CD14-positive monocyte (primary cell): ENCODE results near the gene VDAC2. TPM values are rescaled to one million over a fixed set of nuclear protein-coding genes. Genes with fewer than 3 reads are reported as not detected.

Experiments used
- DNase-seq, 3 donors: peaks; one replicate each; pipeline ENCODE4 v3.0.0-alpha.2; 2011 to 2022
- H2AFZ ChIP-seq: 2 replicates; pipeline ENCODE4 v1.6.0; 2012; ENCODE audit warnings: mild to moderate bottlenecking, low read depth, low read length, inconsistent platforms; ENCODE audit not compliant: insufficient read depth, poor library complexity, severe bottlenecking
- H3K27ac ChIP-seq, 2 donors: 1 replicate in 1 of 2; 2 replicates in 1 of 2; pipeline ENCODE4 v1.5.1; 2012 to 2013; ENCODE audit warnings: low read length in 2 of 2, control low read depth in 1 of 2, inconsistent platforms in 1 of 2, low read depth in 1 of 2, mild to moderate bottlenecking in 1 of 2
- H3K27me3 ChIP-seq, 2 donors: one replicate each; pipeline versions ENCODE4 v1.6.0 to v1.6.1; 2011 to 2013; ENCODE audit warnings: low read length in 2 of 2; ENCODE audit not compliant: control insufficient read depth in 2 of 2, insufficient read depth in 2 of 2
- H3K36me3 ChIP-seq, 2 donors: replicated peaks in 1 of 2; 1 replicate in 1 of 2; 2 replicates in 1 of 2; pipeline versions ENCODE4 v1.5.1 to v1.6.1; 2012 to 2013; ENCODE audit warnings: low read length in 2 of 2, control low read depth in 1 of 2, inconsistent platforms in 1 of 2, mild to moderate bottlenecking in 1 of 2; ENCODE audit not compliant: insufficient read depth in 2 of 2, control insufficient read depth in 1 of 2
- H3K4me1 ChIP-seq, 2 donors: 1 replicate in 1 of 2; 2 replicates in 1 of 2; pipeline versions ENCODE4 v1.5.1 to v1.6.1; 2012 to 2013; ENCODE audit warnings: low read length in 2 of 2, control low read depth in 1 of 2, inconsistent platforms in 1 of 2, mild to moderate bottlenecking in 1 of 2, moderate library complexity in 1 of 2; ENCODE audit not compliant: insufficient read depth in 2 of 2, control insufficient read depth in 1 of 2
- H3K4me2 ChIP-seq: replicated peaks from 2 replicates; pipeline ENCODE3; 2012; ENCODE audit warnings: low read length, moderate library complexity, mild to moderate bottlenecking; ENCODE audit not compliant: poor library complexity, severe bottlenecking; ENCODE audit errors: extremely low read depth
- H3K4me3 ChIP-seq, 3 experiments: fragments of 200-600 bp in 1 of 3; sonication (generic) in 1 of 3; replicated peaks in 1 of 3; 1 replicate in 2 of 3; 2 replicates in 1 of 3; pipeline ENCODE4 v1.5.1; 2011 to 2013; ENCODE audit warnings: low read length in 3 of 3, mild to moderate bottlenecking in 3 of 3, control low read depth in 2 of 3, low read depth in 2 of 3, inconsistent platforms in 1 of 3, moderate library complexity in 1 of 3
- H3K79me2 ChIP-seq: 2 replicates; pipeline ENCODE4 v1.6.0; 2012; ENCODE audit warnings: mild to moderate bottlenecking, control low read depth, inconsistent platforms, low read length, moderate library complexity; ENCODE audit not compliant: insufficient read depth
- H3K9ac ChIP-seq: 2 replicates; pipeline ENCODE4 v1.6.0; 2017; ENCODE audit warnings: low read length, mild to moderate bottlenecking; ENCODE audit not compliant: insufficient read depth, poor library complexity, severe bottlenecking
- H3K9me3 ChIP-seq, 2 donors: replicated peaks in 1 of 2; 1 replicate in 1 of 2; 2 replicates in 1 of 2; pipeline versions ENCODE4 v1.5.1 to v1.6.1; 2012 to 2013; ENCODE audit warnings: low read length in 2 of 2, control low read depth in 1 of 2; ENCODE audit not compliant: control insufficient read depth in 1 of 2, insufficient read depth in 1 of 2
- H4K20me1 ChIP-seq: 2 replicates; pipeline ENCODE4 v1.6.0; 2012; ENCODE audit warnings: mild to moderate bottlenecking, low read length, control low read depth, moderate library complexity; ENCODE audit not compliant: insufficient read depth
- H3K27ac Mint-ChIP-seq, 7 donors: one replicate each; pipeline ENCODE4 v1.8.0; 2020; ENCODE audit warnings: mild to moderate bottlenecking in 7 of 7, mixed read lengths in 7 of 7, moderate library complexity in 6 of 7, inconsistent platforms in 2 of 7
- H3K27me3 Mint-ChIP-seq, 3 donors: one replicate each; pipeline ENCODE4 v1.8.0; 2021 to 2022; ENCODE audit warnings: low read depth in 3 of 3, mild to moderate bottlenecking in 3 of 3, mixed read lengths in 3 of 3, moderate library complexity in 3 of 3, inconsistent platforms in 1 of 3
- H3K36me3 Mint-ChIP-seq, 2 donors: one replicate each; pipeline ENCODE4 v1.8.0; 2020; ENCODE audit warnings: mixed read lengths in 2 of 2, inconsistent platforms in 1 of 2, mild to moderate bottlenecking in 1 of 2
- H3K4me1 Mint-ChIP-seq: one replicate; pipeline ENCODE4 v1.8.0; 2020; ENCODE audit warnings: mild to moderate bottlenecking, mixed read lengths
- H3K4me3 Mint-ChIP-seq, 2 donors: one replicate each; pipeline ENCODE4 v1.8.0; 2020; ENCODE audit warnings: mild to moderate bottlenecking in 2 of 2, mixed read lengths in 2 of 2, moderate library complexity in 1 of 2
- H3K9me3 Mint-ChIP-seq, 7 donors: one replicate each; pipeline ENCODE4 v1.8.0; 2020 to 2022; ENCODE audit warnings: mixed read lengths in 7 of 7, mild to moderate bottlenecking in 6 of 7, moderate library complexity in 6 of 7, inconsistent platforms in 2 of 7
- CTCF ChIP-seq: fragments of 200-600 bp; IDR thresholded peaks from one replicate; pipeline ENCODE4 v1.8.0; 2022; ENCODE audit warnings: antibody characterized with exemption, mild to moderate bottlenecking
- WGBS: methylation state at CpG from one replicate; pipeline ENCODE4 v1.1.5; 2013; ENCODE audit warnings: missing lambda C conversion rate; ENCODE audit not compliant: insufficient coverage; 5-methylcytosine and 5-hydroxymethylcytosine counted together
- intact Hi-C, 2 donors: fragments of 100-400 bp; cut with micrococcal nuclease; formaldehyde crosslinking; loops; one replicate each; pipeline versions ENCODE4 v1.15.0 to v1.15.1; 2023
- polyA plus RNA-seq, 3 donors: library from polyadenylated mRNA; depleted of rRNA in 1 of 3; unstranded in 2 of 3; stranded (reverse) in 1 of 3; fragments of 300-500 nt in 2 of 3; fragments of >200 nt in 1 of 3; fragmentation: Illumina TruSeq in 2 of 3; gene quantifications; 1 replicate in 2 of 3; 2 replicates in 1 of 3; pipeline ENCODE4 v1.2.3, GENCODE V29; 2012 to 2021

VDAC2 gene
- polyA plus RNA-seq, 3 donors: 71.2 to 154 (median 139) TPM

DNA sequence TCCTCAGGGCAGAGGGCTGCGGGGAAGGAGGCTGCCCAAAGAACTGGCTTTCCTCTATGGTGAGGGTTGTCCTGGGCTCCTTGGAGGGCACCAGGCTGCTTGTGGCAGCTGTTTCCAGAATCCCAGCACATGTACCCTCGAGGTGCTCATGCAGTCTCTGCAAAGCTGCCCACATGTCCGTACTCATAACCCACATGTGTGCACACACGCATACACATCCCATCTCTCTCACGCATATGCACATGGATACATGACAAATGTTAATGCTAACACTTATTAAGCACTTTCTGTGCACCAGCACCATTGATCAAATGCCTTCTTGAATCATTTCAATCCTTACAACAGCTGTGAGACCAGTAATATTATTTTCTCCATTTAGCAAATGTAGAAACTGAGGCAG lies 61.5 kb downstream of the VDAC2 start:
- no peaks in the 10 kb centered on the region for H3K36me3 Mint-ChIP-seq
- no peak overlapping the region for H3K4me3 Mint-ChIP-seq
- no peak overlapping the region for H3K4me2 ChIP-seq
- no peaks in the 10 kb centered on the region for H3K9me3 ChIP-seq
- H3K27ac ChIP-seq: no peak overlapping the region
- no peaks in the 10 kb centered on the region for H3K79me2 ChIP-seq
- H4K20me1 ChIP-seq: no peaks in the 10 kb centered on the region
- peaks cover 0 to 3% (median 2%) of the 10 kb centered on the region in 7 donors for H3K9me3 Mint-ChIP-seq
- peaks cover 15% of the 10 kb centered on the region for H3K4me1 Mint-ChIP-seq
- peaks cover 9 to 10% of the 10 kb centered on the region in 2 donors for H3K4me1 ChIP-seq
- no peak overlapping the region for H3K9ac ChIP-seq
- no peak overlapping the region for H3K27ac Mint-ChIP-seq
- WGBS: 97% methylated on average over 5 of the region's 5 CpGs
- intact Hi-C loops: no loop called here
- H3K27me3 Mint-ChIP-seq: peaks cover 0 to 11% (median 7%) of the 10 kb centered on the region in 3 donors
- H3K36me3 ChIP-seq: no peaks in the 10 kb centered on the region
- H3K4me3 ChIP-seq: no peak overlapping the region
- TF ChIP-seq CTCF: no peak
- H3K27me3 ChIP-seq: no peaks in the 10 kb centered on the region
- H2AFZ ChIP-seq: no peak overlapping the region
- no peak for DNase-seq

- Histone ChIP-seq H4K20me1 (no peaks in the 10 kb centered on the region), H2AFZ (no peak overlapping the region), H3K4me1 (peaks cover 9 to 10% of the 10 kb centered on the region in 2 donors), H3K4me3 (no peak overlapping the region), H3K27ac (no peak overlapping the region), H3K9ac (no peak overlapping the region), H3K27me3 (no peaks in the 10 kb centered on the region), H3K79me2 (no peaks in the 10 kb centered on the region), H3K36me3 (no peaks in the 10 kb centered on the region), H3K9me3 (no peaks in the 10 kb centered on the region), H3K4me2 (no peak overlapping the region)
- Mint-ChIP-seq H3K4me3 (no peak overlapping the region), H3K27me3 (peaks cover 0 to 11% (median 7%) of the 10 kb centered on the region in 3 donors), H3K27ac (no peak overlapping the region), H3K9me3 (peaks cover 0 to 3% (median 2%) of the 10 kb centered on the region in 7 donors), H3K36me3 (no peaks in the 10 kb centered on the region), H3K4me1 (peaks cover 15% of the 10 kb centered on the region)
- intact Hi-C loops: no loop called here
- 100% methylated on average over 2 of the region's 7 CpGs for WGBS
- no peak for DNase-seq
- no peak for TF ChIP-seq CTCF
Observed at GRCh38 chr10:75272896-75273295, 62.3 kb downstream of the VDAC2 start.
